Spleen (tissue), 7 donors: Measurements from ENCODE around the gene ZNF532.

Experiments used
- POLR2A ChIP-seq, 3 donors: fragments of 450-650 bp; IDR thresholded peaks; one replicate each; pipeline ENCODE4 v1.5.1; 2017; ENCODE audit warnings: antibody characterized with exemption in 3 of 3, mild to moderate bottlenecking in 1 of 3
- POLR2AphosphoS5 ChIP-seq, 3 donors: sonication (generic); formaldehyde crosslinking; IDR thresholded peaks; one replicate each; pipeline ENCODE4 v1.5.1; 2017; ENCODE audit warnings: antibody characterized with exemption in 3 of 3
- TF ChIP-seq, protein P1 (sequence below), 11 experiments: fragments of 200-600 bp in 7 of 11; fragments of 450-650 bp in 4 of 11; sonication (generic) in 4 of 11; IDR thresholded peaks in 8 of 11; conservative IDR thresholded peaks in 3 of 11; 1 replicate in 7 of 11; 2 replicates in 4 of 11; pipeline versions ENCODE4 v1.4.0 to v1.8.0; 2016 to 2021; ENCODE audit warnings: antibody characterized with exemption in 11 of 11, inconsistent platforms in 4 of 11, mild to moderate bottlenecking in 1 of 11
- donor health status: DM: no; HTN: no; CAD: no; lungs with moderate emphysema.
- donor health status: DM: no; HTN: no; CAD: no.
- donor health status: DM: no; HTN: no; CAD: no.

DNA sequence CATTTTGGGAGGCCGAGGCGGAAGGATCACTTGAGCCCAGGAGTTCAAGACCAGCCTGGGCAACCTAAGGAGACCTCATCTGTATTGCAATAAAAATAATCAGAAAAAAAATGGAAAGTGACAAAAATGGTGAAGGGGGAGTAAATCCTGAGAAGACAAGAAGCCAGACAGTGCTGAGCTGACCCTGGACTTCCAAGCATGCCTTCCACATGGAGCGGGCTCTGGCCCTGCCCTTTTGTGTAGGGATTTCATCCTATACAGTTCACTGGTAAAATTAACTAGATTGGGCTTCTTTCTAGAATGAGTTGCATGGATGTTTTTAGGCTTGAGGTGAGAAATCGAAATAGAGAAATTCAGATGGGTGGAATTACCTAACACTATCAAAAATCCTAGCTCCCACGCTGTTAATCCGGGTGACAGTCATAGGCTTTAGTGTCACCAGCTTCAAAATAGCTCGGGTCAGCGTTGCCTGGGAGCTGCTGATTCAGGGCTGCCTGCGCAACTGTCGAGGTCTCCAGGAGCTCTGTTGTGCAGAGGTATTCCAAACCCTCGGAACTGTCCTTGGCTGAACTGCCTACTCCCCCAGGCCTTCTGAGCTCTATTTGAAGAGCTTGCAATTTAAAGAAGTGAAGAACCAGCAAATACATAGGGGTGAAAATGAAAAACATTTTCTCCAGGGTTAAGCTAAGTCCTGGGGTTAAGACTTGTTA lies 21.5 kb upstream of the ZNF532 start:
- no peak for TF ChIP-seq POLR2A (IDR thresholded peaks at IDR 0.05)
- no peak for TF ChIP-seq POLR2AphosphoS5 (IDR thresholded peaks at IDR 0.05)
- TF ChIP-seq, protein P1, sequence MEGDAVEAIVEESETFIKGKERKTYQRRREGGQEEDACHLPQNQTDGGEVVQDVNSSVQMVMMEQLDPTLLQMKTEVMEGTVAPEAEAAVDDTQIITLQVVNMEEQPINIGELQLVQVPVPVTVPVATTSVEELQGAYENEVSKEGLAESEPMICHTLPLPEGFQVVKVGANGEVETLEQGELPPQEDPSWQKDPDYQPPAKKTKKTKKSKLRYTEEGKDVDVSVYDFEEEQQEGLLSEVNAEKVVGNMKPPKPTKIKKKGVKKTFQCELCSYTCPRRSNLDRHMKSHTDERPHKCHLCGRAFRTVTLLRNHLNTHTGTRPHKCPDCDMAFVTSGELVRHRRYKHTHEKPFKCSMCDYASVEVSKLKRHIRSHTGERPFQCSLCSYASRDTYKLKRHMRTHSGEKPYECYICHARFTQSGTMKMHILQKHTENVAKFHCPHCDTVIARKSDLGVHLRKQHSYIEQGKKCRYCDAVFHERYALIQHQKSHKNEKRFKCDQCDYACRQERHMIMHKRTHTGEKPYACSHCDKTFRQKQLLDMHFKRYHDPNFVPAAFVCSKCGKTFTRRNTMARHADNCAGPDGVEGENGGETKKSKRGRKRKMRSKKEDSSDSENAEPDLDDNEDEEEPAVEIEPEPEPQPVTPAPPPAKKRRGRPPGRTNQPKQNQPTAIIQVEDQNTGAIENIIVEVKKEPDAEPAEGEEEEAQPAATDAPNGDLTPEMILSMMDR (IDR thresholded peaks at IDR 0.05 in 8 of 11, conservative IDR thresholded peaks at IDR 0.05 in 3 of 11): no peak
